NCI-H69 (cell line): Measurements from ENCODE around the gene SARS1.
"Not testable (repeated sequence)": the region's sequence is repeated elsewhere in the genome, so short reads cannot be mapped to it uniquely, and the experiment has no call there.

Source experiments
- DNase-seq: peaks from one replicate; lab custom pipeline; 2025; lab: John Stamatoyannopoulos, UW

SARS1 gene

DNA sequence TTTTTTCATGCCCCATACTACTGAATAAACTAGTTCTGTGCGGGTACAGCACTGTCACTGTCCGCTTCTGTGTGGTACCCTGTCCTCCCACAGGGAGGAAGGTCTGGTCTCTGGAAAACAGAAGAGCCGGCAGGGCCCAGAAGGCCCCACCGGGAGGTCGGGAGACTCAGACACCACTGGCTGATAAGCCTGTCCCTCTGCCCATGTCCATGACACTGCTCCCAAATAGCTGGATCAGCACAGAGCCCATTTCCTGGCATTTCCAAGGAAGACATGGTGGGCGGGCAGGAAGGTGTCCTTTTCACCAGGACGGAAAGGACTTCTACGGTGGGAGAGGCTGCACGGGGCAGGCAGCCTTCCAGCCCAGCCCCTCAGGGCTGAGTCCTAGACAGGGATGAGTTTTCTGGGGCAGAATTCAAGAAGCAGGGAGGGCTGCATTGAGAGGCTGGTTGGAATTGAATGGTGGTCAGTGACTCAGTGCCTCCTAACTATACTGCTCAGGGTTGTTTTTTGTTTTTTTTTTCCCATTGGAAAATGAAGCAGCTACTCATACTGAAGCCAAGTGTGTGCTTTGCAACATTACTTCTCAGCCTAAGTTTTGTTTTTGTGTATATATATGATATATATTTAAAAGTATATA lies 62.1 kb downstream of the SARS1 start:
- peak; percentile 29 for DNase-seq

GRCh38 chr1:109277434-109278204 lies 63.9 kb downstream of the SARS1 start:
- peak; percentile 73 for DNase-seq

DNA sequence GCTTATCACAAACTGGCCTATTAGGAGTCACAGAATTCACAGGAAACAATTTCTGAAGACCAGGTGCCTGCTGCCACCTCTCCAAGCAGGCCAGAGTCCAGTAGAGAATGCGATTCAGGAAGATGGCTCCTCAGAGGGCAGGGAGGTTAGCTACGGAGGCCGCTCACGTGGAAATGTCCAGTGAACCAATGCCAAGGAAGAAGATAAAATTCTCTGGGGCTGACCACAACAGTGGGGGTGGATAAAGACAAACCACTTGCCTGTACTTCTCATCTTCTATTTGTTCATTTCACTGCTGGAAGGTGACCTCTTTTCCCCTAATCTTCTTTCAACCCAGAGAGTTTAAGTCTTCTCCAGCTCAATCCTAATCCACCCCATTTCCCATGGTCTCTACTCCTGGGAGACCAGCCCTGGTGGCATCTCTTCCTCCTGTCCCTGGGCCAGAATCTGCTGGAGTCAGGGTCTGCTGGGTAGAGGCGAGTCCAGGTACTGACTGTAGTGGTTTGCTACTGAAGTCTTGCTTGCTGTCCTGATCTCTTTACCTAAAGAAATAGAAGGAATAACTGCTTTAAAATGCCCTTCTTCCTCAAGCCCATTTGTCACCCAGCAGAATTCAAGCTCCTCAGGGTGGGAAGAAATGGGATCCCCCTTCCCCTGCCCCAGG lies 66.0 kb downstream of the SARS1 start:
- DNase-seq: no peak

DNA sequence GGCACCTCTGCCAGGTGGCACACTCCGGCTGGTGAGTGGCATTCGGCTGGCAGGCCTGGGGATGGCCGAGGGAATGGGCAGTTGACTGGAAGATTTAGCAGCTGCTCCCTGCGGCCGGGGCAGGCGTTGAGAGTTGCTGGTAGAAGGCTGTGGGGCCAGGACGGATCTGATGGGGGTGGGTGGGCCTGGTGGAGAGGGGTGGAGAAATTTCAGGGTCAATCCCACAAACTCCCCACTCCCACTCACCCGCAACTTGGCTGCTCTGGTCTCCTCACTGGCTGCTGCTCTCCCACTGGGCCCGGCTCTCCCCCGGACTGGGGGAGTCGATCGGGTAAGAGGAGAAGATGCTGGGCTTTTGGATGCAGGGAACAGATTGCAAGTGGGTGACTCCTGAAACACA lies 67.1 kb downstream of the SARS1 start:
- no peak for DNase-seq

GRCh38 chr1:109281680-109282496 lies 68.2 kb downstream of the SARS1 start:
- no peak for DNase-seq

GRCh38 chr1:109282497-109282951 lies 68.8 kb downstream of the SARS1 start:
- no peak for DNase-seq

DNA sequence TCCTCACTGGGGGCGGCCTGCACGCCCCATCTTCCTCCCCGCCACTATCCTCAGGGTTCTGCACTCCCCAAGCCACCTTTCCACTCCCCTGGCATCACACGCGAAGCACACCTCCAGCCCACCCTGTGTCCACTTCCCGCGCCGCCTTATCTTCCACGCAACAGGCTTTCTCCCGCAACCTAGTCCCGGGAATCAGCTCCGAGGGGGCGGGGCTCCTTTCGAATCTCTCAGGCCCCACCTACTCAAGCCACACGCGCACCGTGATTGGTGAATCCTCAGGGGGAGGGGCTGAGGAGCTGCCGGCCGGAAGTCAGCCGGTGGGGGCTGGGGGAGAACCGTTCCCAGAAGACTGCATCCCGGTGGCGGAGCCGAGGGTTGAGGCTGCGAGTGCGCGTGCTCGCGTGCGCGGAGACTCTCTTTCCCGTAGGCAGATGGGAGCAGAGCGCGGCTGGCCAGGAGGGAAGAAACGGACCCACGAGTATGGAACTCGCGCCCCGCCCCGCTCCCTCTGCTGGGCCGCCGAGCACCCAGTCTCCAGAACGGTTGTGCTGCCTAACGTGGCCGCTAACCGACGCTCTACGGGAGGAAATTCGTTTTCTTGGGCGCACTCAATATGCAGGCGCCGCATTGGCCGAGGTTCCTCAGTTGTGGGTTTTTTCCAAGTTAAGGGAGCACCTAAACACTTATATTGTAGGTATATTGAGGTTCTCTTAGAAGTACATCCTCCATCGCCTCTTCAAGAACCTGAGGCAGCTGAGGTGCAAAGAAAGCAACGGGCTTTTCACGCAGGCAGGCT lies 69.4 kb downstream of the SARS1 start, which contains the start of gene PSRC1:
TSS of gene PSRC1 (minus strand) at position 194 of the 796 bp plus-strand sequence.
- peak; percentile 96 for DNase-seq

GRCh38 chr1:109283748-109284600 lies 70.3 kb downstream of the SARS1 start:
- peak; percentile 48 for DNase-seq

GRCh38 chr1:109286762-109287161 lies 73.0 kb downstream of the SARS1 start:
- not testable (repeated sequence) for DNase-seq
